ENCODE measurements around the gene GALE. TPM values are rescaled to one million over a fixed set of nuclear protein-coding genes. Genes with fewer than 3 reads are reported as not detected.
"Not testable (repeated sequence)": the region's sequence is repeated elsewhere in the genome, so short reads cannot be mapped to it uniquely, and the experiment has no call there.

Gene GALE
- total RNA-seq, 1 experiment from 2014 or later: 36.2 TPM

GRCh38 chr1:23810818-23811540, 10.4 kb upstream of the GALE start:
- DNase-seq (ENCODE audit: extremely low read depth, low read depth): no peak

GRCh38 chr1:23809751-23810171, 9.2 kb upstream of the GALE start:
- DNase-seq (ENCODE audit: extremely low read depth, low read depth): peak; percentile 46

DNA sequence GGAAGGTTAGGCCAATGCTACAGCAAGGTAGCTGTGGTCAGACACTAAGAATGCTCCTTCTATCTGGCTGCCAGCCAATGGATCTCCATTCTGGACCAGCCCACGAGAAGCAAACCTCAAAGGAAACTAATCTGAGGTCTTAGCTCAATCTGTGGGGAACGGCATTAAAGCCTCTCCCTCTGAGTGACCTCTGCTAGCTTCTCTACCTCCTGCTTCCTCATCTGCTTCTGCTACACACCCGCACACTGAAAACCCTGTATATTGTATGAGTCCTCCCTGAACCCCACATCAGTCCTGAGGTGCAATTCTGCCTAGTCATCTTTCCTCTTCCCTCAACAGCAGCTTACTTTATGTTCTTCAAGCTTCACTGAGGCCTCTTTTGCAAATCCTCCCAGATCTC, 6.9 kb upstream of the GALE start:
- no peak for DNase-seq (ENCODE audit: extremely low read depth, low read depth)

DNA sequence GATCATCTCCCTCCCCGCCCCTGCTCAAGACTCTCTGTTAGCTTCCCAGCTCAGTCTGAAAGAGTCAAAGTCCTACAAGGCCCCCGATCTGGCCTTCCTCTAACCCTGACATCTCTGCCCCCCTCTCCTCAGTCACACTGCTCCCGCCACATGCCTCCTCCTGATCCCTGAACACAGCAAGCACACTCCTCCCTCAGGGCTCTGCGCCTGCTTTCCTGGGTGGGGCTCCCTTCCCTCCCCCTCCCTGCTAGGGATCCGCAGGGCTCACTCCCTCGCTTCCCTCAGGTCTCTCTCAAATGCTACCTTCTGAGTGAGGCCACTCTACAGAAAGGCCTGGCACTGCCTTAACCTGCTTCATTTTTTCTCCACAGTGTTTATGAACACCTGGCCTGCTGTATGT, 5.7 kb upstream of the GALE start:
- DNase-seq (ENCODE audit: extremely low read depth, low read depth): no peak

DNA sequence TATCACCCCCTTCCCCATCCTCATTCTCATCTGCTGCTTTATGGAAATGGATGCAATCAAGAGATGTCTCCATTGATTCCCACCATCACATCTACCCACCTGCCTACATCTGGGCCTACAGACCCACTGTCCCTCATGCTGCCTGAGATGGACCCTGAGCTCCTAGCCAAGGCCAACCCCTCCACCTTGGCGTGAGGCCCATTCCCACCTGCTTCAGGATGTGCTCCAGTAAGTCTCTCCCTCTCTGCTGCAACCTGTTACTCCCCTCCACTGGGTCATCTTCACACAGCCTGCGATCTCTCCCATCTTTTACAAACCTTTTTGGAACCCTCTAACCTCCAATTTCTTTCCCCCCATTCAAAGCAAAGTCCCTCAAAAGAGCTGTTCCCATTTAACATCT, 4.5 kb upstream of the GALE start:
- DNase-seq (ENCODE audit: extremely low read depth, low read depth): no peak

DNA sequence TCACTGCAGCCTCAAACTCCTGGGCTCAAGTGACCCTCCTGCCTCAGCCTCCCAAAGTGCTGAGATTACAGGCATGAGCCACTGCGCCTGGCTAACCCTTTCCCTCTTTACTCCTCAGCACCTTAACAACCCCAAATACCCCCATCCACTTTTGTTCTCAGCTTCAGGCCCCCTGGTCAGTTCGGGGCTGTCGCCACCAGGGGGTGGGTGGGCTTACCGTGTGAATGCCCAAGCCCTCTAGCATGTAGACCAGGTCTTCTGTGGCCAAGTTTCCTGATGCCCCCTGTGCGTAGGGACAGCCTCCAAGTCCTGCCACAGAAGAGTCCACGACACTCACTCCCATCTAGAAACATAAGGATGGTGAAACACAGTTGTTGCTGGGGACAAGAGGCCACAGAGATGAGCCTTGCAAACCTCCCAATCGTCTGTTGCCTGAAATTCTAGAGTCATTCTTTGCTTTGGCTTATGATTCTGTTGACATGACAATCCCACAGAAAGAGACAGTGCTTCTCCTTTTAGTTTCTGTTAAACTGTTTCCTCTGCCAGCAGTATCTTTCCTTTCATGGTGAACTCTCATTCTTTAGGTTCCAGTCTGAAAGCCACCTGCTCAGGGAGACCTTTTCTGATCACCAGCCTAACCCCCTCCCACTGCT, 3.8 kb upstream of the GALE start:
- no peak for DNase-seq (ENCODE audit: extremely low read depth, low read depth)

DNA sequence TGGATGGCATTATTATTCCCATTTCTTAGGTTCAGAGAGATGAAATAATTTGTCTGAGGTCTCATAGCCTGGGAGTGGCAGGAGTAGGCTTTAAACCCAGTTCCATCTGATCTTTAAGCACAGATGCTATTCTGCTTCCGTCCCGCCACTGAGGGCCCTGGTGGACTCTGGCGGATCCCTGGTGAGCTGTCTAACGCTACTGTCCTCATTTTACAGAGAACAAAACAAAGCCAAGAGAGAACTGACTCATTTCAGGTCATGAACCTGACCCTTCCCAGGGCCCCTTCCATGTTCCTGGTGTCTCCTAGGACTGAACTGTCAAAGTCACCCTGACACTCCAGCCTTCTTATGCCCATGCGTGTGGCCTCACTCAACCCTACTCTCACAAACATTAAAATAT, 3.1 kb upstream of the GALE start:
- DNase-seq (ENCODE audit: extremely low read depth, low read depth): no peak

GRCh38 chr1:23802809-23803342, 2.3 kb upstream of the GALE start:
- not testable (repeated sequence) for DNase-seq (ENCODE audit: extremely low read depth, low read depth)

GRCh38 chr1:23801876-23802275, 1.3 kb upstream of the GALE start:
- DNase-seq (ENCODE audit: extremely low read depth, low read depth): no peak

GRCh38 chr1:23801338-23801748, 789 bp upstream of the GALE start:
- no peak for DNase-seq (ENCODE audit: extremely low read depth, low read depth)

DNA sequence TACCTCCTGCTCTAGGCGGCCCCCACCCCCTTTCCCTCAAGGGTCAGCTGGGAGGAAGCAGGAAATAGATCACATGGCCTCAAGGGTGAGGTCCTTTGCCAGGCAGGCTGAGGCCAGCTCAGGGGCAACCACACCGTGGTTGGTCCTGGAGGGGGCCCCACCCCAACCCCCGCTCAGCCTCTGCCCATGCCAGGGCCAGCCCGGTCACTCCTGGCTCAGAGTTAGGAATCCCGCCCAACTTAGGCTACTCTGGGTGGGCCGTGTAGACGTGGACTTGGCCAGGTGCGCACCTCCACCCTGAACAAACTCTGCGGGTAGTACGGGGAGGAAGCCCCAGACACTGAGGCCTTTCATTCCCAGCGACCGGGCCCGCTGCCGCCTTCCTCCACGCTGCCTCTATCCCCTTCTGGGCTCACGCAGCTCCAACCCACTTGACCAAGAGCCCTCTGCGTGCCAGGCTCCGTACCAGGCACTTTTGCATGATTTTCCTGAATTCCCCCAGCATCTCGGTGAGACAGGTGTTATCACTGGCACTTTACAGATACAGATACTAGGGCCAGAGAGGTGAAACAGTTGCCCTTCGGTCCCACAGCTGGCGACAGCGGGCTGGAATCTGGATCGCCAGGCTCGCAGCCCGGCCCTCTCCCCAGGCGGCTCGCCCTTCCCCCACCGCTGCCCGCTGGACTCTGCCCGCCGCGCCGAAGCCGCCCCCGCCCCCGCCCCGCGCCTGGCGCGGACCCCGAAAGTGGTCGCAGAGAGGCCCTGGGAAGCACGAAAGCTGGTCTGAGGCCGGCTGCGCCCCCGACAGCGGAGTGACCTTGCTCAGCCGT, 769 bp downstream of the GALE start:
- DNase-seq (ENCODE audit: extremely low read depth, low read depth): no peak

GRCh38 chr1:23799255-23799569, 1.3 kb downstream of the GALE start:
- no peak for DNase-seq (ENCODE audit: extremely low read depth, low read depth)

DNA sequence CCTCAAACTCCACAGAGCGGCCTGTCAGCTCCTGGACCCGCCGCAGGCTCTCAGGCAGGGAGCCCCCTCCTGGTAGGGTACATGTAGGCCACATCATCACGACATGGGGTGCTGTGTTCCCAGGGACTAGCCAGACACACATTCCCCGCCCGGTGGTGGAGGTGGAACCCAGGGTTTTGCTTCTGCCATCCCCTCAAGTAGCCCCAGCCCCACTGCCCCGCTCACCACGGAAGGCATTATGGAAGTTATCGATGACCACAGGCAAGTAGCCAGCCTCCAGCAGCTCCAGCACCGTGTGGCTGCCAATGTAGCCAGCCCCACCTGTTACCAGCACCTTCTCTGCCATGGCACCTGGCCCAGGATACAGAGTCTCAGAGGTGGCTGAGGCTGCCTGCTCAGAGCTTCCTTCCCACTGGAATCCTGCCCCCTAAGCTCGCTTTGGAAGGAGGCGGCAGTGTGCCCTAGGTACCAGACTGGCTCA, 1.9 kb downstream of the GALE start:
- no peak for DNase-seq (ENCODE audit: extremely low read depth, low read depth)

- no peak for DNase-seq (ENCODE audit: extremely low read depth, low read depth)
Observed at GRCh38 chr1:23797478-23798448, 2.8 kb downstream of the GALE start.

- no peak for DNase-seq (ENCODE audit: extremely low read depth, low read depth)
Observed at GRCh38 chr1:23796466-23797271, 3.9 kb downstream of the GALE start.

DNA sequence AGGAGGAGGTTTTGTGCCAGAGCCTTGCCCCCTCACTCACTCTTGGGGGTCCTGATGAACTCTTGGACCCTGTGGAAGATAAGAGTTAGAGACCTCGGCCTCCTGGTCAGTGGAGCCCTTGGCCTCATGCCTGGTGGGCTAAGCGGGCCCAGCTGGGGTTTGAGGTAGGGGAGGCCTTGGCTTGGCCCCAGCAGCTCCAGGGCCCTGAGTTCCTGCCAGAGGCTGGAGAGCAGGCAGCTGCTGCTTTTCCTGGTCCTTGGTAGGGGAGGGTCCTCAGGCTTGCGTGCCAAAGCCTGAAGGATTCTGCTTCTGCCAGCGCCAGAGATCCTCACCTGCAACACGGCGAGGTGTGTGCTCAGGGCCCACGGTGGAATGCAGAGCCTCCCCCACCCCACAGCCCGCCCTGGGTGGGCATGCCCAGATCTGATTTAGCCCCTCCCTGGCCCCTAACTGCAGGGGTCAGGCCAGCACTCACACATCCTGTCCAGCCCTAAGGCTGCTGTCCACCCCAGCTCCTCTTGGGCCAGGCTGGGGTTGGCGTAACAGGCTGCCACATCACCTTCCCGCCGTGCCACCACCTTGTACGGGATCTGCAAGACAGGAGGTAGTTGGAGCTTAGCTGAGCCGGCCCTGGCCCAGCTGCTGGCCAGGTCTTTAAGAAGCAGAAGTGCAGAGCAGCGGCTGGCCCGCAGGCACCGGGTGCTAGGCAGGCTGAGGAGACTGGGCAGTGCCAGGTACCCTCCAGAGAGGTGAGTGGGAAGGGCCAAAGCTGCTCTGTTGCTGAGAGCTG, 4.7 kb downstream of the GALE start:
- DNase-seq (ENCODE audit: extremely low read depth, low read depth): no peak

GRCh38 chr1:23794732-23795182, 5.8 kb downstream of the GALE start:
- DNase-seq (ENCODE audit: extremely low read depth, low read depth): not testable (repeated sequence)

Data from NCI-H460 (cell line).